GM23248 (cell line): ENCODE data around the gene LRSAM1. TPM values are rescaled to one million over a fixed set of nuclear protein-coding genes. Genes with fewer than 3 reads are reported as not detected.

ENCODE experiments used
- DNase-seq: peaks from one replicate; pipeline ENCODE4 v3.0.0-alpha.2; 2015
- H2AFZ ChIP-seq: fragments of 200-600 bp; sonication (generic); 2 replicates; pipeline ENCODE4 v1.6.1; 2016; ENCODE audit warnings: antibody characterized with exemption
- H3F3A ChIP-seq: fragments of 200-600 bp; sonication (generic); 2 replicates; pipeline ENCODE4 v1.6.1; 2016; ENCODE audit warnings: mild to moderate bottlenecking, antibody characterized with exemption, mixed run types; ENCODE audit not compliant: insufficient read depth
- H3K27ac ChIP-seq: fragments of 200-600 bp; sonication (generic); 2 replicates; pipeline ENCODE4 v1.5.1; 2016; ENCODE audit warnings: mild to moderate bottlenecking
- H3K27me3 ChIP-seq: fragments of 200-600 bp; sonication (generic); replicated peaks from 2 replicates; pipeline ENCODE4 v1.6.1; 2016; ENCODE audit warnings: mild to moderate bottlenecking; ENCODE audit not compliant: insufficient read depth
- H3K36me3 ChIP-seq: fragments of 200-600 bp; sonication (generic); 2 replicates; pipeline ENCODE4 v1.6.1; 2016; ENCODE audit warnings: low read depth, mild to moderate bottlenecking
- H3K4me1 ChIP-seq: fragments of 200-600 bp; sonication (generic); 2 replicates; pipeline ENCODE4 v1.6.1; 2016; ENCODE audit warnings: mild to moderate bottlenecking; ENCODE audit not compliant: insufficient read depth
- H3K4me2 ChIP-seq: fragments of 200-600 bp; sonication (generic); one replicate; pipeline ENCODE4 v1.6.1; 2016; ENCODE audit warnings: mild to moderate bottlenecking; ENCODE audit not compliant: unreplicated experiment
- H3K4me3 ChIP-seq: fragments of 200-600 bp; sonication (generic); 2 replicates; pipeline ENCODE4 v1.5.1; 2016; ENCODE audit warnings: mild to moderate bottlenecking
- H3K79me2 ChIP-seq: fragments of 200-600 bp; sonication (generic); 2 replicates; pipeline ENCODE4 v1.6.1; 2016; ENCODE audit warnings: mild to moderate bottlenecking; ENCODE audit not compliant: insufficient read depth
- H3K9ac ChIP-seq: fragments of 200-600 bp; sonication (generic); 2 replicates; pipeline ENCODE4 v1.6.1; 2016; ENCODE audit warnings: mild to moderate bottlenecking
- H3K9me2 ChIP-seq: fragments of 200-600 bp; sonication (generic); 2 replicates; pipeline ENCODE4 v1.6.1; 2016; ENCODE audit warnings: mixed run types, mild to moderate bottlenecking, moderate library complexity; ENCODE audit not compliant: insufficient read depth
- H3K9me3 ChIP-seq: fragments of 200-600 bp; sonication (generic); one replicate; pipeline ENCODE4 v1.6.1; 2017; ENCODE audit warnings: low read depth
- H4K20me1 ChIP-seq: fragments of 200-600 bp; sonication (generic); 2 replicates; pipeline ENCODE4 v1.6.0; 2016; ENCODE audit not compliant: insufficient read depth
- EZH2 ChIP-seq: fragments of 200-600 bp; sonication (generic); IDR thresholded peaks from 2 replicates; pipeline ENCODE4 v1.6.1; 2018; ENCODE audit warnings: antibody characterized with exemption, mild to moderate bottlenecking; ENCODE audit not compliant: insufficient read depth, poor library complexity, severe bottlenecking
- EZH2phosphoT487 ChIP-seq: fragments of 200-600 bp; sonication (generic); IDR thresholded peaks from 2 replicates; pipeline ENCODE4 v1.6.1; 2018; ENCODE audit warnings: antibody characterized with exemption, moderate library complexity, mild to moderate bottlenecking, low read depth; ENCODE audit not compliant: insufficient read depth
- WGBS, 2 experiments: methylation state at CpG; one replicate each; pipeline ENCODE4 v1.1.6; 2015 to 2017; ENCODE audit warnings: low lambda C conversion rate in 2 of 2, low coverage in 1 of 2; ENCODE audit errors: missing lambda C conversion rate in 2 of 2; 5-methylcytosine and 5-hydroxymethylcytosine counted together
- in situ Hi-C: fragments of 300-500 bp; cut with MboI; formaldehyde crosslinking; loops from 2 replicates; pipeline ENCODE4 v1.15.0; 2020
- polyA plus RNA-seq: library from polyadenylated mRNA; unstranded; fragments of >200 nt; fragmentation: Nextera tagmentation; extraction: Ambion mirVana; gene quantifications from 2 replicates; pipeline ENCODE4 v1.2.1, GENCODE V29; 2016
- total RNA-seq: library from RNA; depleted of rRNA; stranded (reverse); fragments of >200 nt; shearing (Covaris generic); gene quantifications from 2 replicates; pipeline ENCODE4 v1.2.3, GENCODE V29; 2014

Gene LRSAM1
- total and polyA plus RNA-seq, 2 experiments from 2014 or later, result 14.9 to 15.5 TPM

- TF ChIP-seq EZH2 (no peak), EZH2phosphoT487 (no peak)
- no peak overlapping the region for H2AFZ ChIP-seq
- peaks cover 100% of the 10 kb centered on the region for H3K79me2 ChIP-seq
- peaks cover 12% of the 10 kb centered on the region for H3K36me3 ChIP-seq
- H3F3A ChIP-seq, result peaks cover 60% of the 10 kb centered on the region
- H3K4me1 ChIP-seq, result peaks cover 38% of the 10 kb centered on the region
- H3K9me3 ChIP-seq, result no peaks in the 10 kb centered on the region
- no peaks in the 10 kb centered on the region for H4K20me1 ChIP-seq
- no peak for DNase-seq
- H3K9ac ChIP-seq, result no peak overlapping the region
- H3K4me3 ChIP-seq, result no peak overlapping the region
- no peak overlapping the region for H3K4me2 ChIP-seq
- in situ Hi-C loops, result no loop called here
- no peaks in the 10 kb centered on the region for H3K9me2 ChIP-seq
- WGBS, 2 experiments, result 87 to 88% methylated on average over 4 of the region's 4 CpGs
- peak overlapping the region; percentile 79 for H3K27ac ChIP-seq
- H3K27me3 ChIP-seq, result no peaks in the 10 kb centered on the region
Measured at GRCh38 chr9:127534250-127534906, 83.1 kb downstream of the LRSAM1 start.

- Histone ChIP-seq H3K27ac (peak overlapping the region; percentile 79), H3K4me1 (peaks cover 43% of the 10 kb centered on the region)
Measured at GRCh38 chr9:127534931-127535330, 83.6 kb downstream of the LRSAM1 start.

GRCh38 chr9:127535396-127535795 lies 84.1 kb downstream of the LRSAM1 start:
- 77 to 78% methylated on average over 6 of the region's 6 CpGs for WGBS, 2 experiments
- H3K4me3 ChIP-seq, result no peak overlapping the region
- no peaks in the 10 kb centered on the region for H4K20me1 ChIP-seq
- H3K4me2 ChIP-seq, result no peak overlapping the region
- DNase-seq, result no peak
- peaks cover 61% of the 10 kb centered on the region for H3F3A ChIP-seq
- no peaks in the 10 kb centered on the region for H3K9me3 ChIP-seq
- peaks cover 100% of the 10 kb centered on the region for H3K79me2 ChIP-seq
- in situ Hi-C loops, result no loop called here
- H3K36me3 ChIP-seq, result peaks cover 6% of the 10 kb centered on the region
- peaks cover 48% of the 10 kb centered on the region for H3K4me1 ChIP-seq
- peak overlapping the region; percentile 50 for H3K9ac ChIP-seq
- H3K27ac ChIP-seq, result peak overlapping the region; percentile 79
- no peaks in the 10 kb centered on the region for H3K27me3 ChIP-seq
- no peaks in the 10 kb centered on the region for H3K9me2 ChIP-seq
- no peak for TF ChIP-seq EZH2
- TF ChIP-seq EZH2phosphoT487, result no peak
- no peak overlapping the region for H2AFZ ChIP-seq

More at GRCh38 chr9:127534931-127535330, 83.6 kb downstream of the LRSAM1 start:
- DNase-seq, result no peak
- no peak overlapping the region for H3K4me3 ChIP-seq
- H3K9me2 ChIP-seq, result no peaks in the 10 kb centered on the region
- H3K27me3 ChIP-seq, result no peaks in the 10 kb centered on the region
- H3K9me3 ChIP-seq, result no peaks in the 10 kb centered on the region
- H3K4me2 ChIP-seq, result no peak overlapping the region
- in situ Hi-C loops, result no loop called here
- peaks cover 100% of the 10 kb centered on the region for H3K79me2 ChIP-seq
- no peak overlapping the region for H2AFZ ChIP-seq
- TF ChIP-seq EZH2 (no peak), EZH2phosphoT487 (no peak)
- H3F3A ChIP-seq, result peaks cover 62% of the 10 kb centered on the region
- WGBS, 2 experiments, result 91 to 95% methylated on average over 12 of the region's 12 CpGs
- H3K36me3 ChIP-seq, result peaks cover 9% of the 10 kb centered on the region
- peak overlapping the region; percentile 50; the same call in 1 of the 2 replicates for H3K9ac ChIP-seq
- H4K20me1 ChIP-seq, result no peaks in the 10 kb centered on the region

GRCh38 chr9:127535834-127536233 lies 84.5 kb downstream of the LRSAM1 start:
- peak overlapping the region; percentile 79 for H3K27ac ChIP-seq
- no peak for TF ChIP-seq EZH2phosphoT487
- TF ChIP-seq EZH2, result no peak
- H3K36me3 ChIP-seq, result peaks cover 2% of the 10 kb centered on the region
- peak overlapping the region; percentile 23 for H3K4me2 ChIP-seq
- H3K79me2 ChIP-seq, result peaks cover 100% of the 10 kb centered on the region
- in situ Hi-C loops, result no loop called here
- H2AFZ ChIP-seq, result no peak overlapping the region
- H3K4me3 ChIP-seq, result no peak overlapping the region
- no peaks in the 10 kb centered on the region for H4K20me1 ChIP-seq
- peaks cover 57% of the 10 kb centered on the region for H3F3A ChIP-seq
- WGBS, 2 experiments, result 35 to 39% methylated on average over 14 of the region's 14 CpGs
- no peaks in the 10 kb centered on the region for H3K27me3 ChIP-seq
- peak overlapping the region; percentile 50 for H3K9ac ChIP-seq
- peaks cover 52% of the 10 kb centered on the region for H3K4me1 ChIP-seq
- H3K9me2 ChIP-seq, result no peaks in the 10 kb centered on the region
- H3K9me3 ChIP-seq, result no peaks in the 10 kb centered on the region
- DNase-seq, result peak; percentile 88
